DOHH2 (cell line): ENCODE measurements around the gene USP2.

ENCODE experiments used
- EZH2phosphoT487 ChIP-seq: fragments of 200-600 bp; sonication (generic); IDR thresholded peaks from 2 replicates; pipeline ENCODE4 v1.6.1; 2017; ENCODE audit warnings: borderline replicate concordance, mild to moderate bottlenecking, antibody characterized with exemption, low read length, moderate library complexity, mixed read lengths
- TF ChIP-seq, protein P1 (sequence below): fragments of 200-600 bp; sonication (generic); IDR thresholded peaks from one replicate; pipeline ENCODE4 v1.5.1; 2014; ENCODE audit warnings: antibody characterized with exemption, mild to moderate bottlenecking, low read depth, low read length; ENCODE audit not compliant: poor library complexity, severe bottlenecking

GRCh38 chr11:119319136-119319699, 62.3 kb downstream of the USP2 start:
- TF ChIP-seq, protein P1, sequence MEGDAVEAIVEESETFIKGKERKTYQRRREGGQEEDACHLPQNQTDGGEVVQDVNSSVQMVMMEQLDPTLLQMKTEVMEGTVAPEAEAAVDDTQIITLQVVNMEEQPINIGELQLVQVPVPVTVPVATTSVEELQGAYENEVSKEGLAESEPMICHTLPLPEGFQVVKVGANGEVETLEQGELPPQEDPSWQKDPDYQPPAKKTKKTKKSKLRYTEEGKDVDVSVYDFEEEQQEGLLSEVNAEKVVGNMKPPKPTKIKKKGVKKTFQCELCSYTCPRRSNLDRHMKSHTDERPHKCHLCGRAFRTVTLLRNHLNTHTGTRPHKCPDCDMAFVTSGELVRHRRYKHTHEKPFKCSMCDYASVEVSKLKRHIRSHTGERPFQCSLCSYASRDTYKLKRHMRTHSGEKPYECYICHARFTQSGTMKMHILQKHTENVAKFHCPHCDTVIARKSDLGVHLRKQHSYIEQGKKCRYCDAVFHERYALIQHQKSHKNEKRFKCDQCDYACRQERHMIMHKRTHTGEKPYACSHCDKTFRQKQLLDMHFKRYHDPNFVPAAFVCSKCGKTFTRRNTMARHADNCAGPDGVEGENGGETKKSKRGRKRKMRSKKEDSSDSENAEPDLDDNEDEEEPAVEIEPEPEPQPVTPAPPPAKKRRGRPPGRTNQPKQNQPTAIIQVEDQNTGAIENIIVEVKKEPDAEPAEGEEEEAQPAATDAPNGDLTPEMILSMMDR = no peak
- no peak for TF ChIP-seq EZH2phosphoT487
